ENCODE data around the gene DUSP14.

DNA sequence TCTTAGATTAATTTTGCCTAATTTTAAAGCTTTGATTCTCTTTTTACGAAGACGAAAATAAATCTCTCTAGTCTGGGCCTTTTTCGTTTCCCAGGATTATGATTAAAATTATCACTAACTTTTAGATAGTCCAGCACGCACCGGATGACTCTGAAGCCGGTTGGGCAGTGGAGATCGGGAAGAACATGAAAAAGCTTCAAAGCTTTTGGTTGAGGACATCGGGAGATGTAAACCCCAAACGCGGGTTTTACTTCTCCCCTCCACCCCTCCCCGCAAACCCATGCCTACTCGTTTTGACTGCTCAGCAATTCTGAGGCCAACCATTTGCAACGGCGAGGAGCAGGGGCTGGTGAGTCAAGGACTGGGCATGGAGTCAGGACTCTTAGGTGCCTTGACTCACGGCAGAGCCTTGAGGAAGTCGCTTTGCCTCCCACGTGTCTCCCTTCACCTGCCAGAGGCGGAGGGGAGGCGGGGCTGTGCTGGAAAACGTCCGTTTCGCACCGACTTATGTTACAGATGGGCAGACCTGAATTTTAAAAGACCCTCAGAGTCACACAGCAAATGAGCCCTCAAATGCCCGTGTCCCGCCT lies 989 bp upstream of the DUSP14 start:
- TF ChIP-seq, protein P1, sequence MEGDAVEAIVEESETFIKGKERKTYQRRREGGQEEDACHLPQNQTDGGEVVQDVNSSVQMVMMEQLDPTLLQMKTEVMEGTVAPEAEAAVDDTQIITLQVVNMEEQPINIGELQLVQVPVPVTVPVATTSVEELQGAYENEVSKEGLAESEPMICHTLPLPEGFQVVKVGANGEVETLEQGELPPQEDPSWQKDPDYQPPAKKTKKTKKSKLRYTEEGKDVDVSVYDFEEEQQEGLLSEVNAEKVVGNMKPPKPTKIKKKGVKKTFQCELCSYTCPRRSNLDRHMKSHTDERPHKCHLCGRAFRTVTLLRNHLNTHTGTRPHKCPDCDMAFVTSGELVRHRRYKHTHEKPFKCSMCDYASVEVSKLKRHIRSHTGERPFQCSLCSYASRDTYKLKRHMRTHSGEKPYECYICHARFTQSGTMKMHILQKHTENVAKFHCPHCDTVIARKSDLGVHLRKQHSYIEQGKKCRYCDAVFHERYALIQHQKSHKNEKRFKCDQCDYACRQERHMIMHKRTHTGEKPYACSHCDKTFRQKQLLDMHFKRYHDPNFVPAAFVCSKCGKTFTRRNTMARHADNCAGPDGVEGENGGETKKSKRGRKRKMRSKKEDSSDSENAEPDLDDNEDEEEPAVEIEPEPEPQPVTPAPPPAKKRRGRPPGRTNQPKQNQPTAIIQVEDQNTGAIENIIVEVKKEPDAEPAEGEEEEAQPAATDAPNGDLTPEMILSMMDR (conservative IDR thresholded peaks at IDR 0.05 in 1 of 2, IDR thresholded peaks at IDR 0.05 in 1 of 2; ENCODE audit: extremely low read depth in 1 of 2, insufficient read depth in 1 of 2, low read depth in 1 of 2, low read length in 2 of 2) = no peak
- TF ChIP-seq EZH2 (IDR thresholded peaks at IDR 0.05; ENCODE audit: borderline replicate concordance, low read length) = no peak
